SK-N-SH (cell line): Measurements from ENCODE around the gene RIC8B. TPM values are rescaled to one million over a fixed set of nuclear protein-coding genes. Genes with fewer than 3 reads are reported as not detected.

Source experiments
- CTCF ChIA-PET: fragments of 300-600, 350-600 bp; formaldehyde crosslinking; extraction: SDS; loops from one replicate; lab custom pipeline; 2021; lab: Yijun Ruan, JAX
- POLR2A ChIA-PET: fragments of 350-600 bp; sonication (Branson Sonifier 250); formaldehyde crosslinking; extraction: SDS; loops from one replicate; lab custom pipeline; 2020; ENCODE audit warnings: antibody characterized with exemption, inconsistent platforms; lab: Yijun Ruan, JAX
- DNase-seq: peaks from one replicate; pipeline ENCODE4 v3.0.0; 2012
- H2AFZ ChIP-seq: fragments of 200-600 bp; sonication (generic); 2 replicates; pipeline ENCODE4 v1.8.1; 2016; ENCODE audit warnings: antibody characterized with exemption, mild to moderate bottlenecking, low read depth
- H3F3A ChIP-seq: fragments of 200-600 bp; sonication (generic); replicated peaks from 2 replicates; pipeline ENCODE3; 2016; ENCODE audit warnings: antibody characterized with exemption, mild to moderate bottlenecking; ENCODE audit not compliant: insufficient read depth
- H3K27ac ChIP-seq, 2 experiments: fragments of 200-500 bp in 1 of 2; fragments of 200-600 bp in 1 of 2; sonication (Bioruptor generic) in 1 of 2; sonication (generic), shearing (Covaris generic) in 1 of 2; 2 replicates each; pipeline versions ENCODE4 v1.5.1 to v1.6.1; 2014 to 2016; ENCODE audit warnings: low read depth in 2 of 2, inconsistent platforms in 1 of 2, low read length in 1 of 2, mild to moderate bottlenecking in 1 of 2, mixed read lengths in 1 of 2
- H3K27me3 ChIP-seq: fragments of 200-600 bp; sonication (generic), shearing (Covaris generic); 2 replicates; pipeline ENCODE4 v1.6.1; 2016; ENCODE audit warnings: mixed run types; ENCODE audit not compliant: insufficient read depth
- H3K36me3 ChIP-seq, 2 experiments: fragments of 200-500 bp in 1 of 2; fragments of 200-600 bp in 1 of 2; sonication (Bioruptor generic) in 1 of 2; sonication (generic) in 1 of 2; replicated peaks in 1 of 2; 2 replicates each; pipeline versions ENCODE3 to v1.5.1; 2014 to 2016; ENCODE audit warnings: low read length in 1 of 2, mild to moderate bottlenecking in 1 of 2; ENCODE audit not compliant: insufficient read depth in 2 of 2, control insufficient read depth in 1 of 2
- H3K4me1 ChIP-seq, 2 experiments: fragments of 200-500 bp in 1 of 2; fragments of 200-600 bp in 1 of 2; sonication (Bioruptor generic) in 1 of 2; sonication (generic), shearing (Covaris generic) in 1 of 2; 2 replicates each; pipeline versions ENCODE4 v1.5.1 to v1.6.1; 2014 to 2016; ENCODE audit warnings: low read depth in 1 of 2, low read length in 1 of 2, mixed run types in 1 of 2; ENCODE audit not compliant: insufficient read depth in 2 of 2, control insufficient read depth in 1 of 2
- H3K4me2 ChIP-seq: fragments of 200-600 bp; sonication (generic), shearing (Covaris generic); 2 replicates; pipeline ENCODE4 v1.6.1; 2017; ENCODE audit warnings: mixed run types
- H3K4me3 ChIP-seq, 2 experiments: fragments of 200-500 bp in 1 of 2; fragments of 200-600 bp in 1 of 2; sonication (Bioruptor generic) in 1 of 2; sonication (generic), shearing (Covaris generic) in 1 of 2; 2 replicates each; pipeline versions ENCODE4 v1.5.1 to v1.8.1; 2014 to 2016; ENCODE audit warnings: low read depth in 2 of 2, inconsistent platforms in 1 of 2, low read length in 1 of 2, mild to moderate bottlenecking in 1 of 2, mixed read lengths in 1 of 2, moderate library complexity in 1 of 2
- H3K79me2 ChIP-seq: fragments of 200-600 bp; sonication (generic); 2 replicates; pipeline ENCODE4 v1.8.1; 2017; ENCODE audit warnings: mild to moderate bottlenecking; ENCODE audit not compliant: insufficient read depth
- H3K9ac ChIP-seq: fragments of 200-600 bp; sonication (generic); 2 replicates; pipeline ENCODE4 v1.6.1; 2017; ENCODE audit warnings: mixed run types
- H3K9me2 ChIP-seq: fragments of 200-600 bp; sonication (generic); 2 replicates; pipeline ENCODE4 v1.6.1; 2017; ENCODE audit warnings: mixed run types
- H3K9me3 ChIP-seq: fragments of 200-600 bp; sonication (generic); 2 replicates; pipeline ENCODE4 v1.6.1; 2017; ENCODE audit warnings: mixed run types, mild to moderate bottlenecking, moderate library complexity
- H4K20me1 ChIP-seq: fragments of 200-600 bp; sonication (generic); 2 replicates; pipeline ENCODE4 v1.6.1; 2017; ENCODE audit warnings: mild to moderate bottlenecking, mixed run types; ENCODE audit not compliant: insufficient read depth
- CTCF ChIP-seq: fragments of 200-600 bp; sonication (generic); IDR thresholded peaks from 2 replicates; pipeline ENCODE4 v1.6.1; 2017; ENCODE audit warnings: antibody characterized with exemption, mild to moderate bottlenecking, moderate library complexity
- ELF1 ChIP-seq: IDR thresholded peaks from 2 replicates; pipeline ENCODE4 v1.4.0; 2012
- EZH2phosphoT487 ChIP-seq: fragments of 200-600 bp; sonication (generic); IDR thresholded peaks from 2 replicates; pipeline ENCODE4 v1.6.1; 2017; ENCODE audit warnings: low read depth, mixed run types, mild to moderate bottlenecking, antibody characterized with exemption, moderate library complexity, borderline replicate concordance
- FOXJ3 ChIP-seq: sonication (generic); formaldehyde crosslinking; IDR thresholded peaks from 2 replicates; pipeline ENCODE4 v1.5.1; 2020; ENCODE audit warnings: mild to moderate bottlenecking, missing genetic modification reagents
- GATA2 ChIP-seq: sonication (generic); formaldehyde crosslinking; IDR thresholded peaks from 2 replicates; pipeline ENCODE4 v1.5.0; 2020; ENCODE audit warnings: mild to moderate bottlenecking, missing genetic modification reagents
- IRF3 ChIP-seq: fragments of 150-350 bp; IDR thresholded peaks from 2 replicates; pipeline ENCODE4 v1.6.1; 2016; ENCODE audit warnings: mild to moderate bottlenecking, low read depth, low read length
- JUND ChIP-seq: IDR thresholded peaks from 2 replicates; pipeline ENCODE4 v1.4.0; 2012
- MXI1 ChIP-seq: IDR thresholded peaks from 2 replicates; pipeline ENCODE4 v1.6.1; 2012; ENCODE audit warnings: mild to moderate bottlenecking, low read depth, low read length, improper control_type of control experiment
- NFIC ChIP-seq: IDR thresholded peaks from 2 replicates; pipeline ENCODE4 v1.4.0; 2012; ENCODE audit warnings: borderline replicate concordance
- NRF1 ChIP-seq: IDR thresholded peaks from 2 replicates; pipeline ENCODE4 v1.6.1; 2012; ENCODE audit warnings: low read depth, mild to moderate bottlenecking, low read length
- PBX3 ChIP-seq: IDR thresholded peaks from 2 replicates; pipeline ENCODE4; 2012
- POLR2AphosphoS5 ChIP-seq: IDR thresholded peaks from 2 replicates; pipeline ENCODE4 v1.6.1; 2012; ENCODE audit warnings: low read depth, low read length
- RAD21 ChIP-seq: IDR thresholded peaks from 2 replicates; pipeline ENCODE4 v1.6.1; 2012; ENCODE audit warnings: mild to moderate bottlenecking, low read length
- RFX5 ChIP-seq: IDR thresholded peaks from 2 replicates; pipeline ENCODE4 v1.6.1; 2012; ENCODE audit warnings: mild to moderate bottlenecking, improper control_type of control experiment, low read length
- RXRA ChIP-seq: IDR thresholded peaks from 2 replicates; pipeline ENCODE4 v1.4.0; 2012; ENCODE audit warnings: low read depth, mild to moderate bottlenecking, borderline replicate concordance
- SIN3A ChIP-seq: IDR thresholded peaks from 2 replicates; pipeline ENCODE4 v1.6.1; 2012; ENCODE audit warnings: low read depth, mild to moderate bottlenecking, low read length, moderate library complexity, borderline replicate concordance
- SMC3 ChIP-seq: IDR thresholded peaks from 2 replicates; pipeline ENCODE4 v1.6.1; 2012; ENCODE audit warnings: low read depth, low read length, improper control_type of control experiment
- USF1 ChIP-seq: IDR thresholded peaks from 2 replicates; pipeline ENCODE4 v1.4.0; 2012; ENCODE audit warnings: low read depth, borderline replicate concordance
- YY1 ChIP-seq: IDR thresholded peaks from 2 replicates; pipeline ENCODE4 v1.4.0; 2012; ENCODE audit warnings: low read depth, mild to moderate bottlenecking
- ZBTB33 ChIP-seq: IDR thresholded peaks from 2 replicates; pipeline ENCODE4 v1.4.0; 2012; ENCODE audit warnings: low read depth, borderline replicate concordance
- WGBS: methylation state at CpG from one replicate; pipeline ENCODE4 v1.1.6; 2017; ENCODE audit warnings: low lambda C conversion rate; 5-methylcytosine and 5-hydroxymethylcytosine counted together
- polyA plus RNA-seq, 3 experiments: library from polyadenylated mRNA; depleted of rRNA; stranded (reverse); fragments of >200 nt; gene quantifications; 2 replicates each; pipeline ENCODE4 v1.2.3, GENCODE V29; 2012

The RIC8B gene
- polyA plus RNA-seq, 1 of the 3 experiments (the other 2 are of a cell fraction): 6.2 TPM

GRCh38 chr12:106759526-106760183 is 14.8 kb upstream of the RIC8B start:
- CTCF ChIA-PET: interaction anchor here (0.9 to 1.0 kb wide), 2 partner anchors 15 to 18 kb away, joined by 3 read pairs; no protein-coding TSS in a partner anchor
- 83% methylated on average over 5 of the region's 7 CpGs for WGBS

DNA sequence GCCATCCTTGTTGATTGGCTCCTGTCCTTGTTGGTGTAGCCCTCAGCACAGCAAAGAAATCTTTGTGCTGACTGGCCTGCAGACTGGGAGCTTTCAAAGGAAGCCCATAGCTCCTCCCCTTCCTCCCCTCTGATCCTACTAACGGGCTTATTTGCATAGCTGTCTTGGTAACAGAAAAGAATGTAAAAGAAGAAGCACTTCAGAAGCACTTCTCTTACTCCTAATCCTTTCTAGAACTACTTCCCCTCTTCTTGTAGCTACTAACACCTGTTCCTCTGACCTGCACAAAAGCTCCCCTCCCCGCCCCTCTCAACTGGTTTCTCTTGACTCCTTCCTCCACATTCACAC is 14.3 kb upstream of the RIC8B start:
- Histone ChIP-seq H3K27me3 (no peaks in the 10 kb centered on the region), H4K20me1 (no peaks in the 10 kb centered on the region), H3K4me1 (peaks cover 0 to 8% of the 10 kb centered on the region in 2 experiments; a peak in 2 of 4 replicates), H3K27ac (no peak overlapping the region), H3K36me3 (no peaks in the 10 kb centered on the region), H3F3A (no peaks in the 10 kb centered on the region), H3K9me2 (no peaks in the 10 kb centered on the region), H3K4me2 (no peak overlapping the region), H3K9me3 (no peaks in the 10 kb centered on the region), H2AFZ (no peak overlapping the region; the same call in 1 of the 2 replicates)
- CTCF ChIA-PET: interaction anchor here (1.0 kb wide), 1 partner anchor 18 kb away, joined by 3 read pairs; no protein-coding TSS in a partner anchor
- WGBS: 47% methylated on average over 2 of the region's 2 CpGs
- TF ChIP-seq POLR2AphosphoS5: no peak
- no peak for TF ChIP-seq RFX5
- no peak for TF ChIP-seq RAD21
- TF ChIP-seq CTCF: no peak
- TF ChIP-seq RXRA: no peak
- TF ChIP-seq PBX3: no peak
- no peak for TF ChIP-seq EZH2phosphoT487
- TF ChIP-seq NFIC: no peak
- no peak for TF ChIP-seq MXI1
- no peak for TF ChIP-seq YY1
- TF ChIP-seq SIN3A: no peak
- TF ChIP-seq ZBTB33: no peak
- TF ChIP-seq IRF3: no peak
- no peak for TF ChIP-seq JUND
- TF ChIP-seq NRF1: no peak
- TF ChIP-seq USF1: no peak
- no peak for TF ChIP-seq GATA2 (CRISPR knock-in tag)
- no peak for TF ChIP-seq ELF1
- no peak for TF ChIP-seq SMC3
- TF ChIP-seq, all 33 proteins: peak for 0
- POLR2A ChIA-PET: no interaction called here
- DNase-seq: no peak
- no peak overlapping the region for H3K4me3 ChIP-seq
- no peaks in the 10 kb centered on the region for H3K79me2 ChIP-seq
- no peak overlapping the region for H3K9ac ChIP-seq

More at GRCh38 chr12:106759526-106760183, 14.8 kb upstream of the RIC8B start:
- H3K4me2 ChIP-seq: no peak overlapping the region
- no peaks in the 10 kb centered on the region for H3K27me3 ChIP-seq
- no peak overlapping the region for H3K27ac ChIP-seq
- H3K36me3 ChIP-seq: no peaks in the 10 kb centered on the region
- H3K9me2 ChIP-seq: no peaks in the 10 kb centered on the region
- TF ChIP-seq FOXJ3 (CRISPR knock-in tag): no peak
- POLR2A ChIA-PET: no interaction called here
- no peaks in the 10 kb centered on the region for H3K79me2 ChIP-seq
- no peak for DNase-seq
- no peaks in the 10 kb centered on the region for H4K20me1 ChIP-seq
- H3F3A ChIP-seq: no peaks in the 10 kb centered on the region
- H3K4me3 ChIP-seq: no peak overlapping the region
- H3K9me3 ChIP-seq: no peaks in the 10 kb centered on the region
- no peak overlapping the region for H3K9ac ChIP-seq
- no peak overlapping the region; the same call in 1 of the 2 replicates for H2AFZ ChIP-seq
- peaks cover 0 to 8% of the 10 kb centered on the region in 2 experiments; a peak in 2 of 4 replicates for H3K4me1 ChIP-seq
